ENCODE results near the gene OSBPL7. TPM values are rescaled to one million over a fixed set of nuclear protein-coding genes. Genes with fewer than 3 reads are reported as not detected.

The OSBPL7 gene
- total and polyA plus RNA-seq, 2 of the 13 experiments (the other 11 are each of a cell fraction or from before 2014, with no cell fraction given) = 4.7 to 6.6 TPM

DNA sequence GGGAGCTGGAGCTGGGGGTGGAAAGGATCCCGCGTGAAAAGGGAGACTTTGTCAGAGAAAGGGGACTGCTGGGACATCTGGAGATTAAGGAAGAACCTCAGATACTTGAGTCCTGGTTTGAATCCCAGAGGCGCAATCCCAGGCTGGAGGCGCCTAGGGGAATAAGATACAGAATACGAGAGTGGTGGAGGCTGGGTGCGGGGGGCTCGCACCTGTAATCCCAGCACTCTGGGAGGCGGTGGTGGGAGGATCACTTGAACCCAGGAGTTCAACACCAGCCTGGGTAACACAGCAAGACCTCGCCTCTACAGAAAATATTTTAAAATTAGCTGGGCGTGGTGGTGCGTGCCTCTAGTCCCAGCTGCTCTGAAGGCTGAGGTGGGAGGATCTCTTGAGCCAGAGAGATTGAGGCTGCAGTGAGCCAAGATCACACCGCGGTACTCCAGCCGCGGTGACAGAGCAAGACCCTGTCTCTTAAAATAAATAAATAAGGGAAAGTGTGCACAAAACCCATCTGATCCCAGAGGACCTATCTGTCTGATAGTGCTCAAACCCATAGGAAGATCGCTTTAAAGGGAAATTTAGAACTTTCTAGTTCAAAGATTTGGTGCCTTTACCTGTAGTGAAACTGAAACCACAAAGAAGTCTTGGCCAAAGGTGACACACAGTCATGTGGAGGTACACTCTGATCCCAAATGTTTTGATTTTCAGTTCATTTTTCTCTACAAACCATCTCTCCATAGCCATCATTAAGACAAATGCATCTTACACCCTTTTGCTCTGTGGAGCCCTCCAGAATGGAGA, 20.1 kb upstream of the OSBPL7 start (continued):
- TF ChIP-seq, protein P1, sequence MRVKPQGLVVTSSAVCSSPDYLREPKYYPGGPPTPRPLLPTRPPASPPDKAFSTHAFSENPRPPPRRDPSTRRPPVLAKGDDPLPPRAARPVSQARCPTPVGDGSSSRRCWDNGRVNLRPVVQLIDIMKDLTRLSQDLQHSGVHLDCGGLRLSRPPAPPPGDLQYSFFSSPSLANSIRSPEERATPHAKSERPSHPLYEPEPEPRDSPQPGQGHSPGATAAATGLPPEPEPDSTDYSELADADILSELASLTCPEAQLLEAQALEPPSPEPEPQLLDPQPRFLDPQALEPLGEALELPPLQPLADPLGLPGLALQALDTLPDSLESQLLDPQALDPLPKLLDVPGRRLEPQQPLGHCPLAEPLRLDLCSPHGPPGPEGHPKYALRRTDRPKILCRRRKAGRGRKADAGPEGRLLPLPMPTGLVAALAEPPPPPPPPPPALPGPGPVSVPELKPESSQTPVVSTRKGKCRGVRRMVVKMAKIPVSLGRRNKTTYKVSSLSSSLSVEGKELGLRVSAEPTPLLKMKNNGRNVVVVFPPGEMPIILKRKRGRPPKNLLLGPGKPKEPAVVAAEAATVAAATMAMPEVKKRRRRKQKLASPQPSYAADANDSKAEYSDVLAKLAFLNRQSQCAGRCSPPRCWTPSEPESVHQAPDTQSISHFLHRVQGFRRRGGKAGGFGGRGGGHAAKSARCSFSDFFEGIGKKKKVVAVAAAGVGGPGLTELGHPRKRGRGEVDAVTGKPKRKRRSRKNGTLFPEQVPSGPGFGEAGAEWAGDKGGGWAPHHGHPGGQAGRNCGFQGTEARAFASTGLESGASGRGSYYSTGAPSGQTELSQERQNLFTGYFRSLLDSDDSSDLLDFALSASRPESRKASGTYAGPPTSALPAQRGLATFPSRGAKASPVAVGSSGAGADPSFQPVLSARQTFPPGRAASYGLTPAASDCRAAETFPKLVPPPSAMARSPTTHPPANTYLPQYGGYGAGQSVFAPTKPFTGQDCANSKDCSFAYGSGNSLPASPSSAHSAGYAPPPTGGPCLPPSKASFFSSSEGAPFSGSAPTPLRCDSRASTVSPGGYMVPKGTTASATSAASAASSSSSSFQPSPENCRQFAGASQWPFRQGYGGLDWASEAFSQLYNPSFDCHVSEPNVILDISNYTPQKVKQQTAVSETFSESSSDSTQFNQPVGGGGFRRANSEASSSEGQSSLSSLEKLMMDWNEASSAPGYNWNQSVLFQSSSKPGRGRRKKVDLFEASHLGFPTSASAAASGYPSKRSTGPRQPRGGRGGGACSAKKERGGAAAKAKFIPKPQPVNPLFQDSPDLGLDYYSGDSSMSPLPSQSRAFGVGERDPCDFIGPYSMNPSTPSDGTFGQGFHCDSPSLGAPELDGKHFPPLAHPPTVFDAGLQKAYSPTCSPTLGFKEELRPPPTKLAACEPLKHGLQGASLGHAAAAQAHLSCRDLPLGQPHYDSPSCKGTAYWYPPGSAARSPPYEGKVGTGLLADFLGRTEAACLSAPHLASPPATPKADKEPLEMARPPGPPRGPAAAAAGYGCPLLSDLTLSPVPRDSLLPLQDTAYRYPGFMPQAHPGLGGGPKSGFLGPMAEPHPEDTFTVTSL (CRISPR knock-in tag; IDR thresholded peaks at IDR 0.05; ENCODE audit: borderline replicate concordance) = no peak
- TF ChIP-seq ATAD3A (CRISPR knock-in tag; IDR thresholded peaks at IDR 0.05) = no peak
- TF ChIP-seq ZKSCAN8 (CRISPR knock-in tag; IDR thresholded peaks at IDR 0.05; ENCODE audit: borderline replicate concordance) = no peak; the same call in 1 of the 2 replicates
- TF ChIP-seq RCOR2 (CRISPR knock-in tag; IDR thresholded peaks at IDR 0.05) = no peak; the same call in 1 of the 2 replicates
- no peak for TF ChIP-seq FOXC1 (CRISPR knock-in tag; IDR thresholded peaks at IDR 0.05; ENCODE audit: borderline replicate concordance)
- no peak for TF ChIP-seq ZNF101 (CRISPR knock-in tag; IDR thresholded peaks at IDR 0.05; ENCODE audit: borderline replicate concordance, low read depth)
- TF ChIP-seq POGZ (CRISPR knock-in tag; IDR thresholded peaks at IDR 0.05) = no peak; the same call in none of the 2 replicates
- TF ChIP-seq HNF4A (CRISPR knock-in tag; IDR thresholded peaks at IDR 0.05) = no peak
- no peak for TF ChIP-seq LRRFIP1 (CRISPR knock-in tag; conservative IDR thresholded peaks at IDR 0.05)
- TF ChIP-seq TIGD3 (CRISPR knock-in tag; IDR thresholded peaks at IDR 0.05; ENCODE audit: borderline replicate concordance) = no peak
- no peak for TF ChIP-seq TAF1 (CRISPR knock-in tag; IDR thresholded peaks at IDR 0.05)
- TF ChIP-seq TFDP2 (CRISPR knock-in tag; IDR thresholded peaks at IDR 0.05) = no peak
- TF ChIP-seq HMG20B (CRISPR knock-in tag; conservative IDR thresholded peaks at IDR 0.05) = no peak

All from HepG2 (cell line).